Trophoblast cell (in vitro differentiated cells and primary cell): ENCODE measurements around the gene PRR16.

Source experiments
- DNase-seq, 2 donors: peaks; one replicate each; pipeline ENCODE4 v3.0.0-alpha.2; 2016
- H2AFZ ChIP-seq: 2 replicates; pipeline ENCODE4 v1.6.1; 2013; ENCODE audit warnings: low read length, moderate library complexity, mild to moderate bottlenecking; ENCODE audit not compliant: insufficient read depth, poor library complexity
- H2AK5ac ChIP-seq: 2 replicates; pipeline ENCODE4 v1.6.1; 2013; ENCODE audit warnings: mild to moderate bottlenecking, low read length
- H2BK120ac ChIP-seq: 2 replicates; pipeline ENCODE4 v1.6.1; 2013; ENCODE audit warnings: low read length, mild to moderate bottlenecking, moderate library complexity; ENCODE audit not compliant: insufficient read depth, poor library complexity
- H2BK12ac ChIP-seq: 2 replicates; pipeline ENCODE4 v1.6.1; 2013; ENCODE audit warnings: mild to moderate bottlenecking, low read length, moderate library complexity
- H2BK5ac ChIP-seq: 2 replicates; pipeline ENCODE4 v1.6.1; 2013; ENCODE audit warnings: low read length, low read depth, moderate library complexity, mild to moderate bottlenecking; ENCODE audit not compliant: poor library complexity
- H3K14ac ChIP-seq: 2 replicates; pipeline ENCODE4 v1.6.1; 2013; ENCODE audit warnings: mild to moderate bottlenecking, low read length
- H3K18ac ChIP-seq: 2 replicates; pipeline ENCODE4 v1.6.1; 2013; ENCODE audit warnings: mild to moderate bottlenecking, low read length
- H3K23ac ChIP-seq: 2 replicates; pipeline ENCODE4 v1.6.1; 2013; ENCODE audit warnings: low read length
- H3K27ac ChIP-seq: 2 replicates; pipeline ENCODE4 v1.5.1; 2013; ENCODE audit warnings: low read depth, mild to moderate bottlenecking, inconsistent platforms, low read length, moderate library complexity
- H3K27me3 ChIP-seq: 2 replicates; pipeline ENCODE4 v1.6.1; 2013; ENCODE audit warnings: inconsistent platforms, mild to moderate bottlenecking, low read length, moderate library complexity; ENCODE audit not compliant: insufficient read depth
- H3K36me3 ChIP-seq, 2 experiments: 1 replicate in 1 of 2; 2 replicates in 1 of 2; pipeline ENCODE4 v1.6.1; 2013; ENCODE audit warnings: low read length in 2 of 2, mild to moderate bottlenecking in 2 of 2, moderate library complexity in 1 of 2; ENCODE audit not compliant: insufficient read depth in 2 of 2, control insufficient read depth in 1 of 2
- H3K4ac ChIP-seq: 2 replicates; pipeline ENCODE4 v1.6.1; 2013; ENCODE audit warnings: low read depth, mild to moderate bottlenecking, low read length, moderate library complexity
- H3K4me1 ChIP-seq, 2 experiments: 1 replicate in 1 of 2; 2 replicates in 1 of 2; pipeline ENCODE4 v1.6.1; 2013; ENCODE audit warnings: low read length in 2 of 2, mild to moderate bottlenecking in 2 of 2, moderate library complexity in 1 of 2; ENCODE audit not compliant: insufficient read depth in 2 of 2, control insufficient read depth in 1 of 2
- H3K4me2 ChIP-seq: 2 replicates; pipeline ENCODE4 v1.6.1; 2013; ENCODE audit warnings: inconsistent platforms, mild to moderate bottlenecking, low read length, moderate library complexity
- H3K4me3 ChIP-seq: 2 replicates; pipeline ENCODE4 v1.5.1; 2013; ENCODE audit warnings: mild to moderate bottlenecking, low read depth, low read length, inconsistent platforms
- H3K79me1 ChIP-seq: one replicate; pipeline ENCODE4 v1.6.1; 2013; ENCODE audit warnings: low read length
- H3K79me2 ChIP-seq: 2 replicates; pipeline ENCODE4 v1.6.1; 2013; ENCODE audit warnings: low read length, mild to moderate bottlenecking; ENCODE audit not compliant: control insufficient read depth, insufficient read depth, poor library complexity
- H3K9ac ChIP-seq: 2 replicates; pipeline ENCODE4 v1.6.1; 2013; ENCODE audit warnings: mild to moderate bottlenecking, low read length
- H3K9me3 ChIP-seq: 2 replicates; pipeline ENCODE4 v1.6.1; 2013; ENCODE audit warnings: low read depth, mild to moderate bottlenecking, control low read depth, inconsistent platforms, low read length; ENCODE audit not compliant: insufficient read depth
- H4K12ac ChIP-seq: 2 replicates; pipeline ENCODE4 v1.6.1; 2013; ENCODE audit warnings: low read depth, mild to moderate bottlenecking, low read length, moderate library complexity
- H4K8ac ChIP-seq: 2 replicates; pipeline ENCODE4 v1.6.1; 2013; ENCODE audit warnings: low read depth, mild to moderate bottlenecking, low read length, moderate library complexity
- H4K91ac ChIP-seq: one replicate; pipeline ENCODE4 v1.6.1; 2013; ENCODE audit warnings: low read depth, mild to moderate bottlenecking, low read length, moderate library complexity
- WGBS: extraction: QIAGEN DNeasy Blood & Tissue Kit; methylation state at CpG from one replicate; pipeline ENCODE4 v1.1.7; 2013; ENCODE audit warnings: missing lambda C conversion rate; ENCODE audit not compliant: insufficient read length, insufficient coverage; ENCODE audit errors: extremely low coverage; 5-methylcytosine and 5-hydroxymethylcytosine counted together

Gene PRR16

DNA sequence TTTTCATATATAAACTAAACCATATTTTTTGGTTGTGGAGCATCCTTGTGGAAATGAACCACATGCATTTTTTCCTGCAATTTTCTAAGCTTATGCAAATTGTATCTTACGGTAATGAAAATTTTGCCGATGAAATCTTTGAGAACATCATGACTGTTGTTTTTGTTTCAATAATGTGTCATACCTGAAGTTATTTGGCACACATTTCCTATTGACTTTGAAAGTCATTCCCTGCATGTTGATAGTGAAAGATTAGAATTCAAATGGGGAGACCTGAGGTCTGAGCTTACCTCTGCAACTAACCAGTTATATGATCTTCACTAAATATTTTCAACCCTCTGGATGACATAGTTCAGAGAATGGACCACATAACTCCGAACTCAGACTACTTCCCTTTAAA, 88.5 kb downstream of the PRR16 start:
- no peaks in the 10 kb centered on the region for H3K27me3 ChIP-seq
- H3K9me3 ChIP-seq, result no peaks in the 10 kb centered on the region
- no peak overlapping the region for H4K12ac ChIP-seq
- H2BK12ac ChIP-seq, result no peak overlapping the region
- H2AFZ ChIP-seq, result no peak overlapping the region
- no peak overlapping the region for H3K23ac ChIP-seq
- no peak overlapping the region for H3K18ac ChIP-seq
- no peaks in the 10 kb centered on the region for H3K36me3 ChIP-seq
- no peak overlapping the region for H4K8ac ChIP-seq
- DNase-seq, result no peak
- no peak overlapping the region for H3K4me2 ChIP-seq
- no peak overlapping the region for H3K9ac ChIP-seq
- no peak overlapping the region for H3K4ac ChIP-seq
- no peaks in the 10 kb centered on the region for H3K79me2 ChIP-seq
- H3K14ac ChIP-seq, result no peak overlapping the region
- no peak overlapping the region for H3K4me3 ChIP-seq
- H2BK120ac ChIP-seq, result no peak overlapping the region
- H4K91ac ChIP-seq, result no peak overlapping the region
- WGBS, result no CpG with 5 or more reads among the region's 3 CpGs
- H3K79me1 ChIP-seq, result no peaks in the 10 kb centered on the region
- H2AK5ac ChIP-seq, result no peak overlapping the region
- no peaks in the 10 kb centered on the region for H3K4me1 ChIP-seq
- no peak overlapping the region for H3K27ac ChIP-seq
- H2BK5ac ChIP-seq, result no peak overlapping the region

GRCh38 chr5:120555345-120555744, 91.2 kb downstream of the PRR16 start:
- no CpG with 5 or more reads among the region's 2 CpGs for WGBS

DNA sequence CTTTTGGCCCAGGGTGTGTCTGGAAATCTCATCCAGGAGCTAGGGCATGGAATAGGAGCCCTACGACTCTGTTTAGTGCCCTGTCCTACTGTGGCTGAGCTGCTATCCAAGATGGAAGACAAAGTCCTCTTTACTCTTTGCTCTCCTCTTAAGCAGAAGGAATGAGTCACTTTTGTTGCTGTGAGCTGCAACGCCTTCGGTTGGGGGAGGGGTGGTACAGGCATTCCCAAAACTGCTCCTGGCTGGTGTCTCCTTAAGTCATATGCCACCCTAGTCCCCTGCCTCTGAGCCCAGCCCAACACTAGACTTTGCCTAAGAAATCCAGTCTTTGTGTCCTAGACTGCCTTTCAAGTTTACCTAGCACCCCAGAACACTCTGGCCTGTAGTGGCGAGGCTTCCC, 99.9 kb downstream of the PRR16 start:
- no CpG with 5 or more reads among the region's 4 CpGs for WGBS

More at GRCh38 chr5:120555345-120555744, 91.2 kb downstream of the PRR16 start:
- Histone ChIP-seq H3K18ac (no peak overlapping the region), H4K91ac (no peak overlapping the region), H3K36me3 (no peaks in the 10 kb centered on the region), H3K27ac (no peak overlapping the region), H2BK12ac (no peak overlapping the region), H4K12ac (no peak overlapping the region), H3K79me1 (no peaks in the 10 kb centered on the region), H2AK5ac (no peak overlapping the region), H2BK5ac (no peak overlapping the region), H3K23ac (no peak overlapping the region), H2BK120ac (no peak overlapping the region), H3K4me3 (no peak overlapping the region), H4K8ac (no peak overlapping the region), H2AFZ (no peak overlapping the region), H3K14ac (no peak overlapping the region), H3K4me2 (no peak overlapping the region), H3K4ac (no peak overlapping the region), H3K4me1 (no peaks in the 10 kb centered on the region), H3K79me2 (no peaks in the 10 kb centered on the region), H3K9me3 (no peaks in the 10 kb centered on the region), H3K27me3 (no peaks in the 10 kb centered on the region), H3K9ac (no peak overlapping the region)
- no peak for DNase-seq

DNA sequence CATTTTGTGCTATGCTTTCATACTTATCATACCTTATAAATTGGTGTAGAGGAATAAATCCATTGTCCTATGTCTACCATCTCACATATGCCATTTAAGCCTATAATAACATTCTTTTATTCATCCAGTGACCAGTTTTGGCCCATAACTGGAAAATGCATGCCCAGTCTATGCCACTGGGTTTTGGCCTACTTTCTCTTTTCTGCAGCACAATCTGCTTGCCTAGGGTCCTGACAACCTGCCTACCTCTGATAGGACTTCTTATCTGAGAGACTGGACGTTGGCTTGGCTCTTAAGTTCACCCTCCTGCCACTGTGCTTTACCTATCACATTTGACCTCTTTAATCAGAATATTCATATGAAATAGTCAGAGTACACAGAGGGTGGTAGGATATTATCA, 103.0 kb downstream of the PRR16 start:
- Histone ChIP-seq H3K4me1 (no peaks in the 10 kb centered on the region), H4K91ac (no peak overlapping the region), H3K36me3 (no peaks in the 10 kb centered on the region), H4K12ac (no peak overlapping the region), H2AK5ac (no peak overlapping the region), H3K18ac (no peak overlapping the region), H2BK5ac (no peak overlapping the region), H2BK12ac (no peak overlapping the region), H3K14ac (no peak overlapping the region), H3K9ac (no peak overlapping the region), H3K23ac (no peak overlapping the region), H2BK120ac (no peak overlapping the region), H3K79me1 (no peaks in the 10 kb centered on the region), H3K27ac (no peak overlapping the region), H3K9me3 (peaks cover 2% of the 10 kb centered on the region), H3K27me3 (no peaks in the 10 kb centered on the region), H2AFZ (no peak overlapping the region), H3K4me2 (no peak overlapping the region), H4K8ac (no peak overlapping the region), H3K4ac (no peak overlapping the region), H3K79me2 (no peaks in the 10 kb centered on the region), H3K4me3 (no peak overlapping the region)
- WGBS, result no CpG with 5 or more reads among the region's 1 CpG
- DNase-seq, result no peak

More for the DNA sequence above, 99.9 kb downstream of the PRR16 start:
- no peaks in the 10 kb centered on the region for H3K79me1 ChIP-seq
- no peak overlapping the region for H3K4me3 ChIP-seq
- no peak overlapping the region for H3K4me2 ChIP-seq
- no peak for DNase-seq
- H3K79me2 ChIP-seq, result no peaks in the 10 kb centered on the region
- no peak overlapping the region for H2BK5ac ChIP-seq
- no peaks in the 10 kb centered on the region for H3K36me3 ChIP-seq
- no peak overlapping the region for H2AK5ac ChIP-seq
- H2AFZ ChIP-seq, result no peak overlapping the region
- no peak overlapping the region for H4K12ac ChIP-seq
- H3K27me3 ChIP-seq, result no peaks in the 10 kb centered on the region
- H2BK12ac ChIP-seq, result no peak overlapping the region
- H4K8ac ChIP-seq, result no peak overlapping the region
- H3K9ac ChIP-seq, result no peak overlapping the region
- peaks cover 2% of the 10 kb centered on the region for H3K9me3 ChIP-seq
- no peak overlapping the region for H3K14ac ChIP-seq
- no peak overlapping the region for H3K18ac ChIP-seq
- no peak overlapping the region for H4K91ac ChIP-seq
- no peak overlapping the region for H3K4ac ChIP-seq
- no peak overlapping the region for H3K23ac ChIP-seq
- no peak overlapping the region for H2BK120ac ChIP-seq
- H3K4me1 ChIP-seq, result no peaks in the 10 kb centered on the region
- H3K27ac ChIP-seq, result no peak overlapping the region
